ENCODE data around the gene MIEF1. TPM values are rescaled to one million over a fixed set of nuclear protein-coding genes. Genes with fewer than 3 reads are reported as not detected.

Gene MIEF1
- total RNA-seq (10 to 100 TPM; 41.8 to 47.8 TPM), polyA plus RNA-seq (10 to 100 TPM; 22.2 to 35.8 (median 25.9) TPM), total RNA-seq (15.7 to 150 (median 81.6) reads per million in 6 experiments)

- H3K4me3 Mint-ChIP-seq: peak within 1 kb of the TSS; percentile 83 to 99 (median 97)
- no peaks in the 10 kb centered on the region for H3K9me3 Mint-ChIP-seq
- peak; percentile 76 to 93 (median 80) for DNase-seq
- H3K27ac Mint-ChIP-seq: peak within 1 kb of the TSS; percentile 87 to 98 (median 95)
- ATAC-seq: peak; percentile 95 to 96
- H3K36me3 Mint-ChIP-seq: peaks cover 7 to 34% (median 20%) of the 10 kb centered on the region in 3 donors
- POLR2A ChIA-PET: interaction anchor here (0.7 to 6.5 kb wide), 21 partner anchors 8 to 791 kb away, joined by 3 to 72 read pairs (median 4); partner anchors contain the start of genes ATF4, RPL3, RPS19BP1 and TAB1
- no peaks in the 10 kb centered on the region for H3K27me3 Mint-ChIP-seq
- H3K4me1 Mint-ChIP-seq: peaks cover 24 to 50% (median 46%) of the 10 kb centered on the region in 4 donors
Observed at GRCh38 chr22:39502109-39502788, at the start of gene MIEF1. Gene MIEF1 (plus strand): TSS chr22:39502290. CDS start chr22:39511295, 9,005 bp downstream.

GRCh38 chr22:39452740-39453040 is 49.4 kb upstream of the MIEF1 start:
- DNase-seq: no peak
- H3K4me1 Mint-ChIP-seq: peaks cover 31 to 68% (median 57%) of the 10 kb centered on the region in 4 donors
- peaks cover 0 to 10% (median 0%) of the 10 kb centered on the region in 9 donors for H3K9me3 Mint-ChIP-seq
- no peaks in the 10 kb centered on the region for H3K36me3 Mint-ChIP-seq
- peaks cover 0 to 10% (median 1%) of the 10 kb centered on the region in 5 donors for H3K27me3 Mint-ChIP-seq
- H3K4me3 Mint-ChIP-seq: no peak overlapping the region
- no peak overlapping the region for H3K27ac Mint-ChIP-seq
- ATAC-seq: no peak
- POLR2A ChIA-PET: interaction anchor here (0.6 to 0.8 kb wide), 3 partner anchors 15 to 39 kb away, joined by 3 to 5 read pairs (median 4); no protein-coding TSS in a partner anchor

- DNase-seq: no peak
- Mint-ChIP-seq H3K4me1 (peaks cover 39 to 65% (median 56%) of the 10 kb centered on the region in 4 donors), H3K9me3 (peaks cover 0 to 10% (median 0%) of the 10 kb centered on the region in 9 donors), H3K4me3 (peak overlapping the region in 2 of 10 donors; percentile 8 to 39), H3K36me3 (no peaks in the 10 kb centered on the region), H3K27me3 (peaks cover 5 to 18% (median 11%) of the 10 kb centered on the region in 5 donors), H3K27ac (peak overlapping the region in 2 of 10 donors; percentile 15 to 45)
- POLR2A ChIA-PET: interaction anchor here (0.6 to 0.7 kb wide), 2 partner anchors 22 to 79 kb away, joined by 3 to 5 read pairs; partner anchors contain the start of gene RPS19BP1
- ATAC-seq: no peak
Observed at GRCh38 chr22:39453765-39454378, 48.2 kb upstream of the MIEF1 start.

- Mint-ChIP-seq H3K36me3 (no peaks in the 10 kb centered on the region), H3K27ac (peak overlapping the region in 1 of 10 donors; percentile 15), H3K4me3 (peak overlapping the region in 3 of 10 donors; percentile 8 to 64 (median 28)), H3K9me3 (peaks cover 0 to 10% (median 0%) of the 10 kb centered on the region in 9 donors), H3K27me3 (peaks cover 5 to 18% (median 13%) of the 10 kb centered on the region in 5 donors), H3K4me1 (peaks cover 36 to 59% (median 51%) of the 10 kb centered on the region in 4 donors)
- DNase-seq (no peak), ATAC-seq (no peak)
- POLR2A ChIA-PET: interaction anchor here (0.6 kb wide), 2 partner anchors 10 to 78 kb away, joined by 3 read pairs; partner anchors contain the start of gene RPS19BP1
Observed at GRCh38 chr22:39454385-39454871, 47.7 kb upstream of the MIEF1 start.

- Mint-ChIP-seq H3K27ac (peak within 1 kb of the TSS in 9 of 10 donors; percentile 24 to 87 (median 57)), H3K27me3 (peaks cover 5 to 22% (median 13%) of the 10 kb centered on the region in 5 donors)
Observed at GRCh38 chr22:39456522-39457197, 45.4 kb upstream of the MIEF1 start, which contains the start of gene MGAT3. Gene MGAT3 (plus strand): TSS chr22:39457012. CDS start chr22:39487348, 30,336 bp downstream.

GRCh38 chr22:39457198-39457555 is 44.9 kb upstream of the MIEF1 start:
- Mint-ChIP-seq H3K9me3 (peaks cover 0 to 10% (median 0%) of the 10 kb centered on the region in 9 donors), H3K4me3 (no peak overlapping the region), H3K4me1 (peaks cover 24 to 40% (median 34%) of the 10 kb centered on the region in 4 donors), H3K27ac (no peak overlapping the region), H3K27me3 (peaks cover 5 to 22% (median 13%) of the 10 kb centered on the region in 5 donors), H3K36me3 (no peaks in the 10 kb centered on the region)
- DNase-seq (no peak), ATAC-seq (peak in 1 of 2 donors; percentile 38)
- POLR2A ChIA-PET: no interaction called here

More at GRCh38 chr22:39456522-39457197, 45.4 kb upstream of the MIEF1 start, which contains the start of gene MGAT3:
- peak within 1 kb of the TSS; percentile 69 to 89 (median 83) for H3K4me3 Mint-ChIP-seq
- no peaks in the 10 kb centered on the region for H3K36me3 Mint-ChIP-seq
- DNase-seq (peak in 1 of 10 donors; percentile 23), ATAC-seq (peak; percentile 15 to 29)
- peaks cover 25 to 43% (median 38%) of the 10 kb centered on the region in 4 donors for H3K4me1 Mint-ChIP-seq
- H3K9me3 Mint-ChIP-seq: peaks cover 0 to 10% (median 0%) of the 10 kb centered on the region in 9 donors
- POLR2A ChIA-PET: no interaction called here

GRCh38 chr22:39457556-39458443 is 44.3 kb upstream of the MIEF1 start:
- POLR2A ChIA-PET: interaction anchor here (1.3 kb wide), 1 partner anchor 10 kb away, joined by 3 read pairs; no protein-coding TSS in a partner anchor
- Mint-ChIP-seq H3K27ac (peak overlapping the region in 1 of 10 donors; percentile 32), H3K36me3 (no peaks in the 10 kb centered on the region), H3K4me1 (peaks cover 28 to 36% (median 30%) of the 10 kb centered on the region in 4 donors), H3K27me3 (peaks cover 5 to 22% (median 13%) of the 10 kb centered on the region in 5 donors), H3K4me3 (peak overlapping the region; percentile 34 to 79 (median 69)), H3K9me3 (peaks cover 0 to 10% (median 0%) of the 10 kb centered on the region in 9 donors)
- peak in 2 of 10 donors; percentile 21 to 25 for DNase-seq
- peak; percentile 34 to 55 for ATAC-seq

GRCh38 chr22:39458444-39459083 is 43.5 kb upstream of the MIEF1 start:
- POLR2A ChIA-PET: interaction anchor here (1.3 kb wide), 1 partner anchor 11 kb away, joined by 3 read pairs; no protein-coding TSS in a partner anchor

GRCh38 chr22:39459681-39460080 is 42.4 kb upstream of the MIEF1 start:
- H3K9me3 Mint-ChIP-seq: peaks cover 0 to 10% (median 0%) of the 10 kb centered on the region in 9 donors
- peaks cover 25 to 27% (median 26%) of the 10 kb centered on the region in 4 donors for H3K4me1 Mint-ChIP-seq
- peak overlapping the region in 2 of 10 donors; percentile 22 to 54 for H3K4me3 Mint-ChIP-seq
- no peaks in the 10 kb centered on the region for H3K36me3 Mint-ChIP-seq
- POLR2A ChIA-PET: interaction anchor here (0.6 kb wide), 1 partner anchor 47 kb away, joined by 5 read pairs; no protein-coding TSS in a partner anchor
- peaks cover 5 to 22% (median 13%) of the 10 kb centered on the region in 5 donors for H3K27me3 Mint-ChIP-seq
- ATAC-seq (no peak), DNase-seq (no peak)
- H3K27ac Mint-ChIP-seq: no peak overlapping the region

More at GRCh38 chr22:39458444-39459083, 43.5 kb upstream of the MIEF1 start:
- peaks cover 5 to 22% (median 13%) of the 10 kb centered on the region in 5 donors for H3K27me3 Mint-ChIP-seq
- peak overlapping the region in 1 of 10 donors; percentile 8 for H3K27ac Mint-ChIP-seq
- H3K4me1 Mint-ChIP-seq: peaks cover 28 to 36% (median 30%) of the 10 kb centered on the region in 4 donors
- H3K9me3 Mint-ChIP-seq: peaks cover 0 to 10% (median 0%) of the 10 kb centered on the region in 9 donors
- no peak for DNase-seq
- no peak for ATAC-seq
- no peaks in the 10 kb centered on the region for H3K36me3 Mint-ChIP-seq
- H3K4me3 Mint-ChIP-seq: peak overlapping the region; percentile 34 to 79 (median 69)

GRCh38 chr22:39462443-39463221 is 39.5 kb upstream of the MIEF1 start:
- DNase-seq (no peak), ATAC-seq (no peak)
- Mint-ChIP-seq H3K27me3 (peaks cover 4 to 13% (median 8%) of the 10 kb centered on the region in 5 donors), H3K9me3 (no peaks in the 10 kb centered on the region), H3K4me3 (no peak overlapping the region), H3K27ac (no peak overlapping the region), H3K36me3 (no peaks in the 10 kb centered on the region), H3K4me1 (peaks cover 8 to 23% (median 14%) of the 10 kb centered on the region in 4 donors)
- POLR2A ChIA-PET: no interaction called here

Measured in naive thymus-derived CD8-positive, alpha-beta T cell (primary cell).